Epithelial cell of prostate (primary cell): ENCODE measurements around the gene XAGE2.

Experiments
- DNase-seq: peaks from one replicate; pipeline ENCODE4 v3.0.0-alpha.2; 2011; ENCODE audit warnings: low read depth, low spot score
- H3K27ac ChIP-seq: fragments of 450-650 bp; 2 replicates; pipeline ENCODE4 v1.5.1; 2017; ENCODE audit warnings: mild to moderate bottlenecking

The XAGE2 gene

GRCh38 chrX:52422884-52423283 is 54.1 kb downstream of the XAGE2 start:
- no peak overlapping the region for H3K27ac ChIP-seq
- no peak for DNase-seq

GRCh38 chrX:52424656-52425055 is 55.8 kb downstream of the XAGE2 start:
- DNase-seq, result no peak
- H3K27ac ChIP-seq, result no peak overlapping the region
